ENCODE measurements around the gene SNAP91.

Gene SNAP91

DNA sequence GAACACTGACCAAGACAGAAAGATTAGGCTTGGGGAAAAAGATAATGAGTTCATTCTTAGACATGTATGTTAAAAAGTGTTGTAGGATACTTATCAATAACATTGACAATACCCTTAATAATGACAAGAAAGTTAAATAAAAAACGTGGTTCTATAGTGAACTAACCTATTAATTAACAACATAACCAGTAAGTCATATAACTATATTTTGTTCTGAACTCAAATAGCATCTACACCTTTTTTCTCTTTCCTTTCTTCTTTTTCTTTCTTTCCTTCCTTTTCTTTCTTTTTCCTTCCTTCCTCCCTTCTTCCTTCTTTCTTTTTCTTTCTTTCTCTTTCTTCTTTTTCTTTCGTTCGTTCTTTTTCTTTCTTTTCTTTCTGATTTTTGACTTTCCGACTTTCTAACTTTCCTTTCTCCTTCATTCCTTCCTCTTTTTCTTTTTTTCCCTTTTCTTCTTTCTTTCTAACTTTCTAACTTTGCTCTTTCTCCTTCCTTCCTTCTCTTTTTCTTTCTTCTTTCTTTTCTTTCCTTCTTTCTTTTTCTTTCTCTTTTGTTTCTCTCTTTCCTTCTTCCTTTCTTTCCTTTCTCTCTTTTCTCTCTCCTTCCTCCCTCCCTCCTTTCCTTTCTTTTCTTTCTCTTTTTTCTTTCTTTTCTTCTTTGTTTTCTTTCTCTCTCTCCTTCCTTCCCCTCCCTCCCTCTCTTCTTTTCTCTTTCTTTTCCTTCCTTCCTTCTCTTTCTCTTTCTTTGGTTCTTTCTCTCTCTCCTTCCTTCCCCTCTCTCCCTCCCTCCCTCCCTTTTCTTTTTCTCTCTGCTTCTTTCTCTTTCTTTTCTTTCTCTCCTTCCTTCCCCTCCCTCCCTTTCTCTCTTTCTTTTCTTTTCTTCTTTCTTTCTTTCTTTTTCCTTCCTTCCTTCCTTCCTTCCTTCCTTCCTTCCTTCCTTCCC, 172.0 kb downstream of the SNAP91 start:
- DNase-seq, result no peak

DNA sequence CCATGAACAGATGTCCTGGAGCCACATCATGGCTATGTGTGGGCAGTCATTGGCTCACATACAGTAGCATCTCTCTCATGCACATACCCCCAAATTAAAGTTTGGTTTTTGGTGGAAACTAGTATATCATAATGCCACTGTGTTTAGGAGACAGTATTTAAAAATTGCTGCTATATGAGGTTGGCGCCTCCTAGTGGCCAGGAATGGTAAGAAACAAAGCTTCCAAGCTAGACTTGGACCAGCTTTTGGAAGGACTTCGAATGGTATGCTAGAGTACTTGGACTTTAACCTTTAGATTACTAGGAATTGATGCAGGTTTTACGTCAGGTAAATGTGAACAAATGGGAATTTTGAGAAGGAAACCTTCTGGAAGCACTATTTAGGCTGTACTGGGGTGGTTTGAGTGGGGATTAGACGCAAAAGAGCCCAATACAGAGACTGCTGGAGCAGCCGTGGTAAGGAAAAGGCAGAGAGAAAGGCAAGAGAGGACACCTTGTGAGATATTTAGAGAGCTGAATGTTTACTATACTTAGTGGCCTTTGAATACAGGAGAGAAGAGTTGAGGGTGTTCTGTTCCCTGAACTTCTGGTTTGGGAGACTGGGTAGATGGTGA, 172.8 kb downstream of the SNAP91 start:
- no peak for DNase-seq

DNA sequence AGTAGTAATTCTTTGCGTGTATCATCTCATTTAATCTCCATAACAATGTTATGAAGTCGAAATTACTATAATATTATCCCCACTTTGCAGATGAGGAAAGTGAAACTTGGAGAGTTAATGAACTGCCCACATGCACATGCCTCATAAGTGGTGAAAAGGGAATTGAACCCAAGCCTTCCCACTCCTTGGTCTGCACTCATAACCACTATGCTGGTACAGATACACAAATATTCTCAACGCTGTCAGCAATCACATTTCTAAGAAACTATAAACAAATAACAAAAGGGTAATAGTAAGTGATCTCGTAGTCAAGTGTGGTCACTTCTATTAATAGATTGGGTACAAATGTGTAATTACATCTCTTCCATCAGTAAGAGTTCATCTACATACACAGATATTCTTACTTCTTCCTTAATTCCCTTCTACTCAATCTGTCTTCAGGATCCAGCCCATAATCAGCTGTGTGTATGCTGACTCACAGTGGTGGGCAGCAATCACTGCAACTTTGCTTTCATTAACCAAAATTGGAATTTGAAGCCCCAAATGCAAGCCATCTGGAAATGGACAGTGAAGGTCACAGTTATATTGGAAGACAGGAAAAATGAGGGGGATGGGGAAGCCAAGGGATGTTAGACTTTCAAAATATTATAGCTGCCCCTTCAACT, 190.0 kb downstream of the SNAP91 start:
- DNase-seq, result no peak

GRCh38 chr6:83517500-83517899, 191.4 kb downstream of the SNAP91 start:
- DNase-seq, result no peak

DNA sequence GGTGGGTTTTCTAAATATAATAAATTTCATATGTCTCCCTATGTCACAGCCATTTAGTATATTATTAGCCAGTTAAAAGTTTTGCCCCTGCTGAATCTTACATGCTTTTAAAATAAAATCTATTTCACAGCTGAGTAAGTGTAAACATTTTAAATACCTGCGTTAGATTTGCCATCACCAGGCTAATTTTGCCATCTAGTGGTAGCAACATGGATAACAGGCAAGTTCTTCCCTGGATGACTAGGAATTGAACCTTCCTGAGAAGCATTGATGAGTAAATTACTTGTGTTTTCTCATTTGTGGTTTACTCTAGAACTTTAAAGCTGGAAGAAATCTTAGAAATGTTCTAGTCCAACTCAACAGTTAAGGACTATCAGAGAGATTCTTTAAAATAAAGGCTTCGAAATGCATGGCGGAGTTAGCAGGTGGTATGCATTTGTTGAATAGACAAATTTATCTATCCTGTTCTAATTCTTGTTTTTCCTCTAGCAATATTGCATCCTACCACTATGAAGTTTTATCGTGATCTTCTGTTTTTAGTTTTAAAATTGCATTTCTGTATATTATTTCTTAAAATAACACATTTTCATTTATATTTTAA, 193.9 kb downstream of the SNAP91 start:
- DNase-seq, result no peak

GRCh38 chr6:83514466-83514865, 194.4 kb downstream of the SNAP91 start:
- no peak for DNase-seq

DNA sequence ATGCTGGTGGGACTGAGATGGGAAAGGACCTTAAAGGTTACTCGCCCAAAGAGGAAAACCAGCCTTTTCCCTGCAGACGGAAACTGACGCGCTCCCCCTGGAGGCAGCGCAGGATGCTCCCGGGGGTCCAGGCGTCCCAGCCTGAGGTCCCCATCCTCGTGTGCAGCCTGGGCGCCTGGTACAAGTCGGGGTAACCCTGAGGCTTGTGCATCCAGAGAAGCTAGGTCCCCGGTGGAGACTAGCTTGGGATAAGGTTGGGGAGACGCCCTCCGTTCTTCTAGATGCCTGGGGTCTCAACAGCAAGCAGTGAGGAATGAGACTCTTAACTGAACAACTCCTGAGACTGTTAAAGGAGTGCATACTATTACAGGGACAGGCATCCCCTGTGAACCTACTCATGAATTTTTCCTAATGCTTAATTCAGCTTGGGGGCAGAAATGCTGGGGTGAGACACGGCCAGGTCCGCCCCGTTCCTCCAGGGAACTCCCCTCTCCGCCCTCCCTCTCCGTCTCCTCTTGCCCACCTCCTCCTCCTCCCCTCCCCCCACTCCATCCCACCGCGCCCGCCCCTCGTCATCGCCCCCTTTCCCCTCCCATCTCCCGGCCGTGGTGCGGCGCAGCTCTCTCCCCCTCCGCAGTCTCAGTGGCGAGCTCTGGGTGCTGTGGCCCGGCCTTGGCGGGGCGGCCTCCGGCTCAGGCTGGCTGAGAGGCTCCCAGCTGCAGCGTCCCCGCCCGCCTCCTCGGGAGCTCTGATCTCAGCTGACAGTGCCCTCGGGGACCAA, 196.8 kb downstream of the SNAP91 start, which contains the start of gene PRSS35:
TSS of gene PRSS35 (plus strand) at position 634 of the 781 bp plus-strand sequence. CDS start 10,908 bp downstream, outside the sequence.
- DNase-seq, result no peak

DNA sequence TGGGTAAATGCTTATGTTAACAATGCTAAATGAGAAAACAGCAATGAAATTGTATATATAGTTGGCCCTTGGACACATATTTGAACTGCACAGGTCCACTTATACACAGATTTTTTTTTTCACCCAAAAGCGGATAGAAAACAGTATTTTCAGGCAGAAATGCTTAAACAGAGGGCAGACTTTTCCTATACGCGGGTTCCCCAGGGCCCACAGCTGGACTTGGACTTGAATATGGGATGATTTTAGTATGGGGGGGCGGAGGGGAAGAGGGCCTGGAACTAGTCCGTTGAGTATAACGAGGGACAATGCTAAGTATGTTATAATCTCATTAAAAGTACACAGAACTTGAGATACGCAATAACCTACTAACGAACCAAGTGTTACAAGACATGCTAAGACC, 197.6 kb downstream of the SNAP91 start:
- DNase-seq, result no peak

GRCh38 chr6:83510791-83511190, 198.1 kb downstream of the SNAP91 start:
- DNase-seq, result no peak

- DNase-seq, result no peak
These were observed 199.5 kb downstream of the SNAP91 start for GRCh38 chr6:83509441-83509840.

- DNase-seq, result no peak
These were observed 203.5 kb downstream of the SNAP91 start for GRCh38 chr6:83505356-83505755.

All from effector CD8-positive, alpha-beta T cell (primary cell).